ENCODE data around the gene IL1B. TPM values are rescaled to one million over a fixed set of nuclear protein-coding genes. Genes with fewer than 3 reads are reported as not detected.

The IL1B gene
- polyA plus RNA-seq, result 1 to 10 TPM in 2 of 3 donors, under 1 TPM in 1; 0.31 to 3.7 (median 1.3) TPM

GRCh38 chr2:112836695-112837117, at the start of gene IL1B:
IL1B (minus strand) TSS chr2:112836779; CDS start chr2:112836229, 550 bp downstream.
- peaks cover 0 to 2% of the 10 kb centered on the region in 2 donors for H3K4me1 Mint-ChIP-seq
- H3K27me3 Mint-ChIP-seq (ENCODE audit: low read depth in 3 of 3), result peaks cover 1 to 4% (median 4%) of the 10 kb centered on the region in 3 donors
- no peaks in the 10 kb centered on the region for H3K9me3 Mint-ChIP-seq
- no peak within 1 kb of the TSS for H3K4me3 Mint-ChIP-seq
- peaks cover 0 to under 1% (median 0%) of the 10 kb centered on the region in 3 donors for H3K36me3 Mint-ChIP-seq
- peak within 1 kb of the TSS in 1 of 6 donors; percentile 1 for H3K27ac Mint-ChIP-seq
- no peak for DNase-seq

GRCh38 chr2:112886291-112886690, 49.7 kb upstream of the IL1B start:
- DNase-seq, result no peak
- H3K4me3 Mint-ChIP-seq, result no peak overlapping the region
- H3K27ac Mint-ChIP-seq, result peak overlapping the region in 2 of 6 donors; percentile 33 to 41
- H3K36me3 Mint-ChIP-seq, result no peaks in the 10 kb centered on the region
- H3K27me3 Mint-ChIP-seq (ENCODE audit: low read depth in 3 of 3), result peaks cover 0 to 2% (median 0%) of the 10 kb centered on the region in 3 donors
- H3K4me1 Mint-ChIP-seq, result peaks cover 14 to 24% of the 10 kb centered on the region in 2 donors
- H3K9me3 Mint-ChIP-seq, result no peaks in the 10 kb centered on the region

- H3K9me3 Mint-ChIP-seq, result no peaks in the 10 kb centered on the region
- H3K27me3 Mint-ChIP-seq (ENCODE audit: low read depth in 3 of 3), result peaks cover 0 to 2% (median 0%) of the 10 kb centered on the region in 3 donors
- H3K36me3 Mint-ChIP-seq, result no peaks in the 10 kb centered on the region
- DNase-seq, result no peak
- H3K4me3 Mint-ChIP-seq, result no peak overlapping the region
- peaks cover 21 to 32% of the 10 kb centered on the region in 2 donors for H3K4me1 Mint-ChIP-seq
- H3K27ac Mint-ChIP-seq, result peak overlapping the region in 4 of 6 donors; percentile 22 to 68 (median 51)
Observed at GRCh38 chr2:112885506-112885902, 48.9 kb upstream of the IL1B start.

- Mint-ChIP-seq H3K4me1 (peaks cover 27 to 37% of the 10 kb centered on the region in 2 donors), H3K9me3 (no peaks in the 10 kb centered on the region), H3K27ac (peak overlapping the region in 5 of 6 donors; percentile 14 to 68 (median 51)), H3K27me3 (ENCODE audit: low read depth in 3 of 3) (peaks cover 0 to 2% (median 0%) of the 10 kb centered on the region in 3 donors), H3K36me3 (no peaks in the 10 kb centered on the region), H3K4me3 (peak overlapping the region in 2 of 5 donors; percentile 14 to 22)
- DNase-seq, result peak; percentile 61 to 72 (median 72)
Observed at GRCh38 chr2:112884869-112885505, 48.4 kb upstream of the IL1B start.

- Mint-ChIP-seq H3K27ac (no peak overlapping the region), H3K9me3 (no peaks in the 10 kb centered on the region), H3K27me3 (ENCODE audit: low read depth in 3 of 3) (peaks cover 0 to 2% (median 0%) of the 10 kb centered on the region in 3 donors), H3K36me3 (no peaks in the 10 kb centered on the region), H3K4me3 (no peak overlapping the region), H3K4me1 (peaks cover 40 to 50% of the 10 kb centered on the region in 2 donors)
- DNase-seq, result no peak
Observed at GRCh38 chr2:112883669-112884068, 47.1 kb upstream of the IL1B start.

- no peak for DNase-seq
- no peaks in the 10 kb centered on the region for H3K27me3 Mint-ChIP-seq (ENCODE audit: low read depth in 3 of 3)
- H3K36me3 Mint-ChIP-seq, result no peaks in the 10 kb centered on the region
- peaks cover 42 to 49% of the 10 kb centered on the region in 2 donors for H3K4me1 Mint-ChIP-seq
- no peaks in the 10 kb centered on the region for H3K9me3 Mint-ChIP-seq
- peak overlapping the region; percentile 72 to 97 (median 88) for H3K27ac Mint-ChIP-seq
- H3K4me3 Mint-ChIP-seq, result peak overlapping the region; percentile 61 to 79 (median 73)
Observed at GRCh38 chr2:112881217-112881985, 44.8 kb upstream of the IL1B start.

GRCh38 chr2:112880696-112881095, 44.1 kb upstream of the IL1B start:
- Mint-ChIP-seq H3K4me1 (peaks cover 42 to 49% of the 10 kb centered on the region in 2 donors), H3K27me3 (ENCODE audit: low read depth in 3 of 3) (no peaks in the 10 kb centered on the region), H3K36me3 (no peaks in the 10 kb centered on the region), H3K27ac (peak overlapping the region; percentile 72 to 97 (median 88)), H3K4me3 (peak overlapping the region; percentile 61 to 79 (median 73)), H3K9me3 (no peaks in the 10 kb centered on the region)
- peak; percentile 34 to 49 (median 36) for DNase-seq

GRCh38 chr2:112880091-112880531, 43.5 kb upstream of the IL1B start:
- Mint-ChIP-seq H3K27ac (peak overlapping the region; percentile 72 to 97 (median 88)), H3K9me3 (no peaks in the 10 kb centered on the region), H3K4me1 (peaks cover 40 to 46% of the 10 kb centered on the region in 2 donors), H3K36me3 (no peaks in the 10 kb centered on the region), H3K27me3 (ENCODE audit: low read depth in 3 of 3) (no peaks in the 10 kb centered on the region), H3K4me3 (peak overlapping the region; percentile 61 to 79 (median 73))
- peak in 2 of 3 donors; percentile 34 to 48 for DNase-seq

- peak overlapping the region; percentile 61 to 79 (median 73) for H3K4me3 Mint-ChIP-seq
- H3K27me3 Mint-ChIP-seq (ENCODE audit: low read depth in 3 of 3), result no peaks in the 10 kb centered on the region
- DNase-seq, result peak; percentile 25 to 46 (median 38)
- no peaks in the 10 kb centered on the region for H3K9me3 Mint-ChIP-seq
- peaks cover 35 to 40% of the 10 kb centered on the region in 2 donors for H3K4me1 Mint-ChIP-seq
- H3K36me3 Mint-ChIP-seq, result no peaks in the 10 kb centered on the region
- peak overlapping the region; percentile 72 to 97 (median 88) for H3K27ac Mint-ChIP-seq
Observed at GRCh38 chr2:112879491-112880041, 43.0 kb upstream of the IL1B start.

- Mint-ChIP-seq H3K4me1 (peaks cover 32 to 37% of the 10 kb centered on the region in 2 donors), H3K27me3 (ENCODE audit: low read depth in 3 of 3) (peaks cover 0 to 2% (median 0%) of the 10 kb centered on the region in 3 donors), H3K4me3 (no peak overlapping the region), H3K9me3 (no peaks in the 10 kb centered on the region), H3K36me3 (peaks cover 0 to 5% (median 0%) of the 10 kb centered on the region in 3 donors), H3K27ac (peak overlapping the region in 1 of 6 donors; percentile 43)
- DNase-seq, result no peak
Observed at GRCh38 chr2:112877423-112877822, 40.8 kb upstream of the IL1B start.

- Mint-ChIP-seq H3K27ac (no peak overlapping the region), H3K36me3 (peaks cover 0 to 8% (median 0%) of the 10 kb centered on the region in 3 donors), H3K27me3 (ENCODE audit: low read depth in 3 of 3) (peaks cover 0 to 2% (median 0%) of the 10 kb centered on the region in 3 donors), H3K4me1 (peaks cover 32 to 36% of the 10 kb centered on the region in 2 donors), H3K9me3 (no peaks in the 10 kb centered on the region), H3K4me3 (no peak overlapping the region)
- DNase-seq, result no peak
Observed at GRCh38 chr2:112876971-112877361, 40.4 kb upstream of the IL1B start.

GRCh38 chr2:112876257-112876970, 39.8 kb upstream of the IL1B start:
- DNase-seq, result no peak
- no peak overlapping the region for H3K4me3 Mint-ChIP-seq
- H3K27me3 Mint-ChIP-seq (ENCODE audit: low read depth in 3 of 3), result peaks cover 0 to 2% (median 0%) of the 10 kb centered on the region in 3 donors
- H3K4me1 Mint-ChIP-seq, result peaks cover 30% of the 10 kb centered on the region in 2 donors
- H3K36me3 Mint-ChIP-seq, result peaks cover 0 to 12% (median 0%) of the 10 kb centered on the region in 3 donors
- no peaks in the 10 kb centered on the region for H3K9me3 Mint-ChIP-seq
- H3K27ac Mint-ChIP-seq, result peak overlapping the region in 1 of 6 donors; percentile 17

All from immature natural killer cell (primary cell).